Esophagus muscularis mucosa (tissue), 4 donors: ENCODE results near the gene HOXC11.

Experiments used
- EP300 ChIP-seq: sonication (generic); formaldehyde crosslinking; IDR thresholded peaks from one replicate; pipeline ENCODE4 v1.6.1; 2017; ENCODE audit warnings: antibody characterized with exemption
- POLR2A ChIP-seq: fragments of 450-650 bp; IDR thresholded peaks from one replicate; pipeline ENCODE4 v1.6.1; 2017; ENCODE audit warnings: antibody characterized with exemption, moderate library complexity, mild to moderate bottlenecking, low read depth
- POLR2AphosphoS5 ChIP-seq, 2 donors: sonication (generic); formaldehyde crosslinking; IDR thresholded peaks; one replicate each; pipeline ENCODE4 v1.6.1; 2017; ENCODE audit warnings: antibody characterized with exemption in 2 of 2
- TF ChIP-seq, protein P1 (sequence below), 3 experiments: fragments of 200-600 bp in 2 of 3; fragments of 450-650 bp in 1 of 3; sonication (generic) in 2 of 3; IDR thresholded peaks; one replicate each; pipeline ENCODE4 v1.5.1; 2017 to 2019; ENCODE audit warnings: antibody characterized with exemption in 3 of 3, mild to moderate bottlenecking in 2 of 3, moderate library complexity in 1 of 3

DNA sequence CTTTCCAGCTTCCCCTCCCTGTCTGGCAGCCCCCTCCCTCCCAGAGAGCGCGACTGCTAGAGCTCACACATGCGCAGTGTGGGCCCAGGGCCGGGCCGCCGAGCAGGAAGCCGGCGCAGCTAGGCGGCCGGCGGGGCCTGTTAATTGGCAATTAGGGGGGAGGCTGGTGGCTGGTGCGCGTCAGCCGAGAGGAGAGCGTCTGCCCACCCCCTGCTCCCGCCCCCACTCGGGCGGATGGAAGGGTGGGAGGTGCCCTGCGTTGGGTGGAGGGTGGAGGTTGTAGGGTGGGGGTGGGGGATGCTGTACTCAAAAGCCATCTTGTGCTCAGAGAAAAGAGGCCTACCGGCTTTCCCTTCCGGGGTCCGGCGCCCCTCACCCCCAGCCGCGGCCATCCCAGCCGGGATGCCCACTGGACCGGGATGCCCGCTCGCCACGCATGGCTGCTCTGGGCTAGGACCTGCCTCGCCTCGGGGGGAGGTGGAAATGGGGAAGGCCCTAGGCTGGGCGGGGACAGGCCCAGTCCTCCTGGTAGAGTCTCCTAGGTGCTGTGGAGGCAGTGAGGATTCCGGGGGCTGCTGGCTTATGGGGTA is 45.0 kb downstream of the HOXC11 start:
- TF ChIP-seq, protein P1, sequence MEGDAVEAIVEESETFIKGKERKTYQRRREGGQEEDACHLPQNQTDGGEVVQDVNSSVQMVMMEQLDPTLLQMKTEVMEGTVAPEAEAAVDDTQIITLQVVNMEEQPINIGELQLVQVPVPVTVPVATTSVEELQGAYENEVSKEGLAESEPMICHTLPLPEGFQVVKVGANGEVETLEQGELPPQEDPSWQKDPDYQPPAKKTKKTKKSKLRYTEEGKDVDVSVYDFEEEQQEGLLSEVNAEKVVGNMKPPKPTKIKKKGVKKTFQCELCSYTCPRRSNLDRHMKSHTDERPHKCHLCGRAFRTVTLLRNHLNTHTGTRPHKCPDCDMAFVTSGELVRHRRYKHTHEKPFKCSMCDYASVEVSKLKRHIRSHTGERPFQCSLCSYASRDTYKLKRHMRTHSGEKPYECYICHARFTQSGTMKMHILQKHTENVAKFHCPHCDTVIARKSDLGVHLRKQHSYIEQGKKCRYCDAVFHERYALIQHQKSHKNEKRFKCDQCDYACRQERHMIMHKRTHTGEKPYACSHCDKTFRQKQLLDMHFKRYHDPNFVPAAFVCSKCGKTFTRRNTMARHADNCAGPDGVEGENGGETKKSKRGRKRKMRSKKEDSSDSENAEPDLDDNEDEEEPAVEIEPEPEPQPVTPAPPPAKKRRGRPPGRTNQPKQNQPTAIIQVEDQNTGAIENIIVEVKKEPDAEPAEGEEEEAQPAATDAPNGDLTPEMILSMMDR (IDR thresholded peaks at IDR 0.05): no peak
- TF ChIP-seq POLR2AphosphoS5 (IDR thresholded peaks at IDR 0.05) (peak; percentile 54 to 59), POLR2A (no peak), EP300 (no peak)
